Posterior vena cava (tissue), 2 donors: ENCODE data around the gene FA2H. TPM values are rescaled to one million over a fixed set of nuclear protein-coding genes. Genes with fewer than 3 reads are reported as not detected.

Source experiments
- DNase-seq: peaks from one replicate; pipeline ENCODE4 v3.0.0-alpha.2; 2020; ENCODE audit warnings: low spot score
- intact Hi-C, 2 donors: fragments of 100-400 bp; cut with DNase I; formaldehyde crosslinking; loops; one replicate each; pipeline versions ENCODE4 v1.14.1 to v1.14.2; 2022 to 2023
- total RNA-seq, 2 donors: library from RNA; stranded (reverse); fragmentation: NEBNext Ultra II Directional; extraction: Animal tissue kit (Norgen Biotek cat#: 25700); gene quantifications; one replicate each; pipeline ENCODE4 v1.2.1, GENCODE V29; 2021
- donor health status: DM: yes; HTN: yes; CAD: no.
- donor health status: DM: yes; HTN: yes; CAD: no.

The FA2H gene
- total RNA-seq, 2 donors from 2014 or later = not detected

DNA sequence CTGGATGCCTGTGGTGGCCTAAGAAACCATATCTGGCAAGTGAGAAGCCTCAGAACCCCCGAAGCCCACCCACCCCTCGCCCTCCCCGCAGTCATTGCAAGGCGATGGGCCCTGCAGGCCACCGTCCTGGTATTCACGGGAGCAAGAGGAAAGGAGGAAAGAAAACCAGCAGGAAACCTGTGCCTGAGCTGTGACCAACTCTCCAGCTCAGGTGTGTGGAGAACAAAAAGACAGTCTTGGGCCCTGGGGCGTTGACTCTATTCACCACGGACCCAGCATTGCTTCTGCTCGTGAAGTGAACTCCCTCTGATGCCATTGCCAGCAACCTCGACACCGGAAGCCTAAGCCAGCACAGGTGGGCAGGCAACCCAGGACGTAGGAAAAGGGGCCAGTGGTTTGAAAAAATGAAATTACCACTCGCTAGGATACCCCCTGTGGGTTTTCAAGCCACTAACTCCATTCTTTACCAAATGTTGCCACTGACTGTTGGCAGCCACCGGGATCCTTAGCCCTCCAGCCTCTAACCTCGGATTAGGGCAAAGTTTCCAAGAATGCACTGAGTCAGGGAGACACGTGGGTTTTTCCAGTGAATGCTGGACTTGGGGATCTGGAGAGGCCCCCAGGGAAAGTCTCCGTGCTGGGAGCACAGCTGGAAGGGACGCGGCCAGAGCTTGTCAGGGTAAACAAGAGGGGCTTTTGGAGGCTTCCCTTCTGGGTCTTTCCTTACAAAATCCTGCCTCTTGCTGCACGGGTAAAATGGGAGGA lies 25.1 kb downstream of the FA2H start:
- DNase-seq = no peak
- intact Hi-C loops = no loop called here

DNA sequence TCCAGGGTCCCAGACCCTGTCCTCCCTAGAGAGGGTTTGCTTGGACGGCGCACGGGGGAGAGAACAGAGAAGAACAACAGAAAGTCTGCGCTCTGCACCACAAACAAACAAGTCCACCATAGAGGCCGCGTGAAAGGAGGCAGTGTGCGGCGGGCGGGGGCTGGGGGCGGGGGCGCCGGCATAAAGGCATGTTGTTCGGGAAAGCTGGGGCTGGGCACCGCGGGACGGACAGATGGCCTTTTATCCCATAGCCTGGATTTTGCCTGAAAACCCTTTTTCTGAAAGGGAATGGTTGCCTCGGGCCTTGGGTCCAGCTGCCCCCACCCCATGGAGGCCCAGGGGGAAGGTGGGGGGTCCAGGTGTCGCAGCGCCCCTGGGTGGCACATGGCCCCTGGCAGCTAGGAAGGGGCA lies 26.0 kb downstream of the FA2H start:
- intact Hi-C loops = no loop called here
- peak; percentile 62 for DNase-seq

- DNase-seq = peak; percentile 45
- intact Hi-C loops = no loop called here
Measured at GRCh38 chr16:74747716-74748615, 26.7 kb downstream of the FA2H start.

DNA sequence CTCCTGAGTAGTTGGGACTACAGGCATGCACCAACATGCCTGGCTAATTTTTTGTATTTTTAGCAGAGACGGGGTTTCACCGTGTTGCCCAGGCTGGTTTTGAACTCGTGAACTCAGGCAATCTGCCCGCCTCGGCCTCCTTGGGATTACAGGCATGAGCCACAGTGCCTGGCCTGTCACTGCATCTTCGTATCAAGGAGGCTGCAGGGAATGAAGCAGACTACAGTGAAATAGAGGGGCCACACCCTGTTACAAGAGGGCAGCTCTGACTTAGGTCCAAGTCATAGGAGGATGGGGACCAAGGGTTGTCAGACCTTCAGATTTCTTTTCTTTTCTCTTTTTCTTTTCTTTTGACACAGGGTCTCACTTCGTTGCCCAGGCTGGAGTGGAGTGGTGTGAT lies 28.7 kb downstream of the FA2H start:
- intact Hi-C loops = no loop called here
- no peak for DNase-seq

- intact Hi-C loops = no loop called here
Measured at GRCh38 chr16:74745109-74745615, 29.5 kb downstream of the FA2H start.

GRCh38 chr16:74744566-74744965 lies 30.1 kb downstream of the FA2H start:
- intact Hi-C loops = no loop called here
- peak; percentile 13 for DNase-seq

More at GRCh38 chr16:74745109-74745615, 29.5 kb downstream of the FA2H start:
- peak; percentile 32 for DNase-seq

GRCh38 chr16:74743668-74744299 lies 30.8 kb downstream of the FA2H start:
- DNase-seq = peak; percentile 53
- intact Hi-C loops = no loop called here

DNA sequence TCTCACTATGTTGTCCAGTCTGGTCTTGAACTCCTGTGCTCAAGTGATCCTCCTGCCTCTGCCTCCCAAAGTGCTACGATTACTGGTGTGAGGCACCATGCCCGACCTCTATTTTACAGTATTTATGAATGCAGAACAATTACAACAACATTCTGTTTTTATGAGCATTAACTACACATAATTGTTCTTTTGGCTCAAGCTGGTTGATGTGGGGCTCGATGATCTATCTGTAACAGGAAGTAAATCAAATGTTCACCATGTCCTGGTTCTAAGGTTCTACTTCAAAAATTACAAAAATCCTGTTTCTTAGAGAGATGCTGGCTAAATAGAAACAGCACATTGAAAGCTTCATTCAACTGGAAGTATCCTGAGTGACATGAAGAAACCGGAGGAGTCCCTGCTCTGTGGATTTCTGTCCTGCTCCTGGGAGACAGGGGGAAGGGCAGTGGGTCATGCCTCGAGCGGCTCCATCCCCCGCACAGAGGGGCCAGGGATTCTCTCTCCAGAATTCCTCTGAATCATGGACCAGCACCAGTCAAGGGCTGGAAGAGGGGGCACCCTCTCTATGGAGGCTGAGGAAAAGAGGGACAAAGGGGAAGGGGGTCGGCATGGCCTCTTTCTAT lies 31.5 kb downstream of the FA2H start:
- intact Hi-C loops = no loop called here
- peak; percentile 50 for DNase-seq

DNA sequence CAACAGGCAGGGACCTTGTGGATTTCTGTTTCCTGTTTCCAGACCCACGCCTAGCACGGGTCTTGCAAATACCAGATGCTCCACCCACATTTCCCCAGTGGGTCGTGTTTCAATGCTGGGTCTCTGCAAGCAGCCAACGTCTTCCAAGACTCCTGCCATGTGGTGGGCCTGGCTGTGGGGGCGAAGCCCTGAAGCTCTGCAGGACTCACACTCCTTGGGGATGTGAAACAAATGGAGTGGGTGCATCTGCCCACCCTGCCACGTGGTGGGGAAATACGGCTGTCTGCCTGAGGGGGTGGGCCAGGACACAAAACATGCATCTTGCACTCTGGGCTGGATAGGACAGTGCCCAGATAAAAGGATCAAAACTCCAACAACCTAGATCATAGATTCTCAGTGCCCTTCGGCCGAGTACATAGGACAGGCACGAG lies 32.6 kb downstream of the FA2H start:
- DNase-seq = peak; percentile 53
- intact Hi-C loops = no loop called here

DNA sequence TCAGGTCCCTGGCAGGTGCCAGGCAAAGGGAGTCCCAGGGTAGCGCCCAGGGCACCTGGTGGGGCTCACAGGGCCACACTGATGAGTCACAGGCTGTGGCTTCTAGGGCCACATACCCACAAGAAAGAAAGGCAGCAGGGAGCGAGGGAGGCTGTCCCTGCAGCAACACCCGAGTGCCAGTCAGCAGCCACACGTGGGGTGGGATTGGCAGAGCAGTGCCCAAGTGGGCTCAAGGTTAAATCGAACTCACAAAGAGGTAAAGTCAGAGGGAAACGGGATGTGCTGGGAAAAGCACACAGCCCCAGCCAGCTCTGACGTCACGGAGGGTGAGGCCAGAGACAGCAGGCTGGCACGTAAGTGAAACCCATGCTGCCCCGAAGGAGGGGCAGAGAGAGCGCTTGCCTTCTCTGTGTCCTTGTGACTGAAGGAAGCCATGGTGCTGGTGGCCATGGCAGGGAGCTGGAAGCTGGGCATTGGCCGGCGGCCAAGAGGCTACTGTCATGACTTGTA lies 33.8 kb downstream of the FA2H start:
- peak; percentile 73 for DNase-seq
- intact Hi-C loops = no loop called here

GRCh38 chr16:74739275-74739674 lies 35.3 kb downstream of the FA2H start:
- peak; percentile 31 for DNase-seq
- intact Hi-C loops = no loop called here

GRCh38 chr16:74738816-74739215 lies 35.8 kb downstream of the FA2H start:
- intact Hi-C loops = loop anchor here in 1 of 2 donors (1.0 kb wide), 1 partner anchor 73 kb away; no protein-coding TSS in a partner anchor
- DNase-seq = peak; percentile 54

GRCh38 chr16:74738113-74738541 lies 36.5 kb downstream of the FA2H start:
- intact Hi-C loops = loop anchor here in 1 of 2 donors (1.0 kb wide), 1 partner anchor 74 kb away; no protein-coding TSS in a partner anchor
- DNase-seq = no peak

- DNase-seq = no peak
Measured at GRCh38 chr16:74737521-74737920, 37.1 kb downstream of the FA2H start.

DNA sequence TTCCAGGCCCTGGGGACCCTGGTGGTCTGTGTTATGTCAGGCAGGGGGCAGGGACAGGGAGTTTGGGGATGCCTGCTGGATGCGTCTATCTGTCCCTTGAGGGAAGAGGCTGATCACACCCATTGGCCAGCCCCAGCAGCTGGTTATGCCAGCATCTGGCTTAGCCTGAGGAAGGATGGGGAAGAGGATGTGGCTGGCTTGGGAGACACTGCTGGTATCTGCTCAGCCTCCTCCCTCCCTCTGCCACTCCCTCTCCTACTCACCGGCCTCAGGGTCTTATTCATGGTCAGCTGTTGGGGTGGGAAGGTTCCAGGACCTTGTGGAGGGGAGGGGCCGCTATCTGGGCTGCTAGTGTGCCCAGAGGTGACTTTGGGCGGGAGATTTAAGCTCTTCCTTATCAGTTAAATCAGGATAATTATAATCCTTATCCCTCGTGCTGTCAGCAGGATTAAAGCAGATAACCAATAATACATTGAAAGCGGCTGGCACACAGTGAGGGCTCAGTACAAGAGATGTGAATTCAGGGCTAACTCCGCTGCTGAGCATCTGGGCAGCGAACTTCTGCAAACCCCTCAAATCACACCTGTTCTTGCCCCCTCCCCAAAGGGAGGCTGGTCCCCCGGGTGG lies 38.0 kb downstream of the FA2H start:
- intact Hi-C loops = no loop called here
- DNase-seq = no peak

More at GRCh38 chr16:74737521-74737920, 37.1 kb downstream of the FA2H start:
- intact Hi-C loops = no loop called here

DNA sequence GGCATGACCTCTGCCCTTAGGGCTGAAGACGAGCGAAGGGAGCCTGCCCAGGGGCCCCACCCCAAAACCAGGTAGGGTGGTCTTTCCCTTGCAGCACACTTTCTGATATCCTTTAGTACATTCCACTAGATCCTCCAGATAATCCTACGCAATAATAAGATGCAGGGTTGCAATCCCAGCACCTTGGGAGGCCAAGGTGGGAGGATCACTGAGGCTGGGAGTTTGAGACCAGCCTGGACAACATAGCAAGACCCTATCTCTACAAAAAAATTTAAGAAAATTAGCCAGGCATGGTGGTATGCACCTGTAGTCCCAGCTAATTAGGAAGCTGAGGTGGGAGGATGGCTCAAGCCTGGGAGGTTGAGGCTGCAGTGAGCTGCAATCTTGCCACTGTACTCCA lies 39.1 kb downstream of the FA2H start:
- intact Hi-C loops = no loop called here
- DNase-seq = no peak

DNA sequence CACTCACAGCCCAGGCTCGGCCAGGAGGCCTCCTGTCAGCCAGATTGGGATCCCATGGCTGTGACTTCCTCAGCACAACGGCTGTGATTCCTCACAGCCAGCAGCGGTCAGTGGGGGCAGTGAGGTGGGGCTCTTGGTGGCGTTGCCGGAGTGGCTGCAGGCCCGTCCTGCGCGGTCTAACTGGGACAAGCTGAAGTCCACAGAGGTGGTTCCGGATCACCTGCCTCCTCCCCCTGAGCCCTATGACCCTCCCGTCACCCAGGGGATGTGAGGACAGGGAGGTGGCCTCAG lies 39.5 kb downstream of the FA2H start:
- intact Hi-C loops = no loop called here
- DNase-seq = no peak

GRCh38 chr16:74734361-74735161 lies 40.1 kb downstream of the FA2H start:
- intact Hi-C loops = no loop called here
- no peak for DNase-seq
